Measurements from ENCODE around the gene SERPINC1. TPM values are rescaled to one million over a fixed set of nuclear protein-coding genes. Genes with fewer than 3 reads are reported as not detected.

SERPINC1 gene
- total and polyA plus RNA-seq, 10 of the 15 experiments (the other 5 are each of a cell fraction or from before 2014, with no cell fraction given): 0.11 to 0.44 TPM; not detected in 8

DNA sequence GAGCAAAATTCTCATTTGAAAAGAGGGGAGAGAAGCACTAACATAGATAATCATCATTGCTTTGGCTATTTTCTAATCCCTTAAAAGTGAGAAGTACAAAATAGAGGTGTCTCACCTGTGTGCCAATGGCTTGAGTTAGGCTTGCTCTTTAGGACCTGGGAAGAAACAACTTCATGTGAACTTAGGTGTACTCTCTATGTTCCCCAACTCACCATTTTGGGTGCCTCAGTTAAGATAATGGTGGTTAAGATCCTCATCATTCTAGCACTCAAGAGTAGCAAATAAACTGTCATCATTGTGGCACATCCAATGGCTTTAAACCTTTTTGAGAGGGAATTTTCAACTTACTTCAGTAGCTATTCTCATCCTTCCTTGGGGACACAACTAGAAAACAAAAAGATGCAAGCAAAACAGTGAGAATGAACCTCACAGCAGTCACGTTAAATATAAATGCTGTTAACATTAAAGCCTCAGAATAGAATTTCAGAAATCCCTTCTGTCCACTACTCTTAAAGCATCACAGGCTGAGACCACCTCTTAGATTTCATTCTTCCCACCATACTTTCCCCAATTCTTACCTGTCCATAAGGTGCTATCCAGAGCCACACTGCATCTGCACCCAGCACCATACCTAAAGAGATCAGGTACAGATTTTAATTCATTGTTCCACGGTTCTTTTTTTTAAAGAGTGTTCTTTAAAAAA is 50.6 kb downstream of the SERPINC1 start:
- ATAC-seq: no peak
- in situ Hi-C loops (cut with MboI): no loop called here
- Histone ChIP-seq H4K20me1 (ENCODE audit: control insufficient read depth, insufficient read depth) (no peaks in the 10 kb centered on the region), H3K4me1 (ENCODE audit: control insufficient read depth, insufficient read depth, low read length) (peaks cover 19% of the 10 kb centered on the region), H3K9me3 (replicated peaks; ENCODE audit: control insufficient read depth, insufficient read depth, low read length) (no peaks in the 10 kb centered on the region), H3K36me3 (ENCODE audit: control insufficient read depth in 2 of 2, insufficient read depth in 2 of 2, low read length in 1 of 2) (peaks cover 4 to 31% of the 10 kb centered on the region in 2 experiments), H3K27ac (ENCODE audit: control insufficient read depth, insufficient read depth) (peak overlapping the region; percentile 89), H3K27me3 (replicated peaks in 1 of 2; ENCODE audit: control insufficient read depth in 2 of 2, insufficient read depth in 2 of 2, low read length in 1 of 2) (no peaks in the 10 kb centered on the region), H3K79me2 (ENCODE audit: control insufficient read depth, insufficient read depth, low read length) (peaks cover 44% of the 10 kb centered on the region), H3K9ac (ENCODE audit: control insufficient read depth, insufficient read depth, low read length) (peak overlapping the region; percentile 73), H3K4me2 (ENCODE audit: control insufficient read depth, insufficient read depth) (peak overlapping the region; percentile 76), H2AFZ (ENCODE audit: control insufficient read depth, low read depth, low read length) (no peak overlapping the region), H3K4me3 (peak overlapping the region; percentile 81)
- FAIRE-seq: peak; percentile 23
- ChIA-PET SMC1A (ENCODE audit: uncharacterized antibody, unreplicated experiment) (no interaction called here), POLR2A (interaction anchor here (1.0 to 1.6 kb wide), 2 partner anchors 43 to 155 kb away, joined by 3 to 6 read pairs; partner anchors contain the start of genes CENPL and DARS2), RAD21 (ENCODE audit: unreplicated experiment) (no interaction called here), CTCF (interaction anchor here (0.5 to 3.9 kb wide), 4 partner anchors 15 to 672 kb away, joined by 3 to 15 read pairs (median 5); no protein-coding TSS in a partner anchor)
- intact Hi-C loops (cut with micrococcal nuclease; ENCODE audit: unreplicated experiment): loop anchor here (5.0 to 10.0 kb wide), 4 partner anchors 138 to 348 kb away; partner anchors contain the start of genes RABGAP1L and RC3H1
- no peak for DNase-seq (ENCODE audit: low read depth, low spot score)
- BruUV-seq (replicated peaks): no TSS peak
- 5% methylated on average over 2 of the region's 2 CpGs for WGBS (ENCODE audit: insufficient coverage, insufficient replicate concordance, low lambda C conversion rate, missing lambda C conversion rate)
- TF ChIP-seq RBBP5 (conservative IDR thresholded peaks at IDR 0.05): no peak
- peak; percentile 60; the same call in 1 of the 2 replicates for TF ChIP-seq SMAD5 (IDR thresholded peaks at IDR 0.05; ENCODE audit: low read depth)
- TF ChIP-seq SMARCA5 (IDR thresholded peaks at IDR 0.05): no peak
- TF ChIP-seq RFX5 (IDR thresholded peaks at IDR 0.05; ENCODE audit: low read depth, low read length): no peak

DNA sequence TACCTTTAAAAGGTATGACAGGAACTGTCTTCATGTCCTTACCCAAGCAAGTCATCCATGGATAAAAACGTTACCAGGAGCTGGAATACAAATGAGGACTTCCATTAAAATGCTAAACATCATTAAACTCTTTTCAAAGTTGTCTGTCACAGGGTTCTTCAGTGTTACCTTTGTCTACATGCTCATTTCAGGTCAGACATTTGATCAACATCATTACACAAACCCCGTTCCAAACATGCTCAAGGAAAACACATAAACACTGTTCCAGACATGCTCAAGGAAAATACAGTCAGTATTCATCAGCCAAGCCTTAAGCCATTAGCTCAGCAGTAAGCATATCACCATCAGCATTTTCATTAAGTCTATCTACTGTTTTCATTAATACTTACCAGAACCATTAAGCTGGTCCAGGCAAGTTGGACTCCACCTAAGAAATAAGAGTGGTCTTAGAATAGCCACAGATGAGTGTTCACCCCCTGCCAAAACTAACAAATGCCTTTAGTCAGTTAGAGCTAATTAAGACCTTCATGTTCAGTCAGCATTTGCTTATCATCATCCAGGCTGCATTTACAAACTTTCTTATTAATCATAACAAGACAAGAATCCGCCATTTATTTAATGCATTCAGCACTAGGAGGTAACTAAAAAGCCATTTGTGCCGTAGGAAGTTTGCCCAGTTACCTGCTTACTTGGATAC is 51.5 kb downstream of the SERPINC1 start:
- intact Hi-C loops (cut with micrococcal nuclease; ENCODE audit: unreplicated experiment): loop anchor here (5.0 to 10.0 kb wide), 4 partner anchors 139 to 349 kb away; partner anchors contain the start of genes RABGAP1L and RC3H1
- Histone ChIP-seq H4K20me1 (ENCODE audit: control insufficient read depth, insufficient read depth) (no peaks in the 10 kb centered on the region), H3K4me1 (ENCODE audit: control insufficient read depth, insufficient read depth, low read length) (peaks cover 11% of the 10 kb centered on the region), H3K9me3 (replicated peaks; ENCODE audit: control insufficient read depth, insufficient read depth, low read length) (no peaks in the 10 kb centered on the region), H3K27ac (ENCODE audit: control insufficient read depth, insufficient read depth) (peak overlapping the region; percentile 89), H3K4me3 (peak overlapping the region; percentile 81), H3K9ac (ENCODE audit: control insufficient read depth, insufficient read depth, low read length) (peak overlapping the region; percentile 73), H3K79me2 (ENCODE audit: control insufficient read depth, insufficient read depth, low read length) (peaks cover 44% of the 10 kb centered on the region), H2AFZ (ENCODE audit: control insufficient read depth, low read depth, low read length) (no peak overlapping the region), H3K4me2 (ENCODE audit: control insufficient read depth, insufficient read depth) (peak overlapping the region; percentile 76), H3K36me3 (ENCODE audit: control insufficient read depth in 2 of 2, insufficient read depth in 2 of 2, low read length in 1 of 2) (peaks cover 4 to 31% of the 10 kb centered on the region in 2 experiments), H3K27me3 (replicated peaks in 1 of 2; ENCODE audit: control insufficient read depth in 2 of 2, insufficient read depth in 2 of 2, low read length in 1 of 2) (no peaks in the 10 kb centered on the region)
- CTCF ChIA-PET: interaction anchor here (0.5 to 3.9 kb wide), 11 partner anchors 14 to 1123 kb away, joined by 3 to 15 read pairs (median 3); partner anchors contain the start of genes CENPL, DARS2 and KLHL20
- DNase-seq (ENCODE audit: low read depth, low spot score): no peak
- RAD21 ChIA-PET (ENCODE audit: unreplicated experiment): interaction anchor here (0.5 to 1.3 kb wide), 2 partner anchors 296 to 436 kb away, joined by 3 read pairs; no protein-coding TSS in a partner anchor
- in situ Hi-C loops (cut with MboI): no loop called here
- SMC1A ChIA-PET (ENCODE audit: uncharacterized antibody, unreplicated experiment): interaction anchor here (0.9 to 1.4 kb wide), 5 partner anchors 11 to 437 kb away, joined by 3 to 5 read pairs (median 3); no protein-coding TSS in a partner anchor
- WGBS (ENCODE audit: insufficient coverage, insufficient replicate concordance, low lambda C conversion rate, missing lambda C conversion rate): 0% methylated on average over 4 of the region's 4 CpGs
- FAIRE-seq: no peak
- BruUV-seq (replicated peaks): no TSS peak
- ATAC-seq: no peak
- POLR2A ChIA-PET: interaction anchor here (1.0 to 1.6 kb wide), 3 partner anchors 42 to 156 kb away, joined by 3 to 6 read pairs (median 3); partner anchors contain the start of genes CENPL, DARS2 and KLHL20
- TF ChIP-seq DPF2 (IDR thresholded peaks at IDR 0.05) (no peak), JUNB (IDR thresholded peaks at IDR 0.05) (no peak), POLR2AphosphoS5 (IDR thresholded peaks at IDR 0.05; ENCODE audit: low read length) (peak; percentile 68), TCF12 (IDR thresholded peaks at IDR 0.05; ENCODE audit: low read depth, low read length) (no peak), ZNF622 (IDR thresholded peaks at IDR 0.05) (no peak), BACH1 (IDR thresholded peaks at IDR 0.05; ENCODE audit: borderline replicate concordance) (0 out of 2 replicates have a peak, but pooled peaks have one; percentile 25), GATAD2B (conservative IDR thresholded peaks at IDR 0.05; ENCODE audit: low read depth) (no peak), EGR1 (IDR thresholded peaks at IDR 0.05; ENCODE audit: borderline replicate concordance in 1 of 2, low read depth in 2 of 2, low read length in 2 of 2) (no peak), SUZ12 (IDR thresholded peaks at IDR 0.05; ENCODE audit: unreplicated experiment) (no peak), PML (IDR thresholded peaks at IDR 0.05; ENCODE audit: low read length) (0 out of 2 replicates have a peak, but pooled peaks have one; percentile 26), ZNF24 (IDR thresholded peaks at IDR 0.05) (no peak), BMI1 (IDR thresholded peaks at IDR 0.05; ENCODE audit: borderline replicate concordance) (peak; percentile 48; the same call in 1 of the 2 replicates), NR2C2 (IDR thresholded peaks at IDR 0.05; ENCODE audit: borderline replicate concordance, control insufficient read depth, insufficient read length, low read depth) (no peak), ZBED1 (IDR thresholded peaks at IDR 0.05; ENCODE audit: borderline replicate concordance) (peak; percentile 56; the same call in 1 of the 2 replicates)

Data from GM12878 (cell line).